Measurements from ENCODE around the gene KDM4C. TPM values are rescaled to one million over a fixed set of nuclear protein-coding genes. Genes with fewer than 3 reads are reported as not detected.
A peak's percentile ranks its signal among the peaks of the same experiment; 100 is the strongest.

KDM4C gene
- total and polyA plus RNA-seq, 2 of the 13 experiments (the other 11 are each of a cell fraction or from before 2014, with no cell fraction given) = 19.4 to 23.6 TPM

DNA sequence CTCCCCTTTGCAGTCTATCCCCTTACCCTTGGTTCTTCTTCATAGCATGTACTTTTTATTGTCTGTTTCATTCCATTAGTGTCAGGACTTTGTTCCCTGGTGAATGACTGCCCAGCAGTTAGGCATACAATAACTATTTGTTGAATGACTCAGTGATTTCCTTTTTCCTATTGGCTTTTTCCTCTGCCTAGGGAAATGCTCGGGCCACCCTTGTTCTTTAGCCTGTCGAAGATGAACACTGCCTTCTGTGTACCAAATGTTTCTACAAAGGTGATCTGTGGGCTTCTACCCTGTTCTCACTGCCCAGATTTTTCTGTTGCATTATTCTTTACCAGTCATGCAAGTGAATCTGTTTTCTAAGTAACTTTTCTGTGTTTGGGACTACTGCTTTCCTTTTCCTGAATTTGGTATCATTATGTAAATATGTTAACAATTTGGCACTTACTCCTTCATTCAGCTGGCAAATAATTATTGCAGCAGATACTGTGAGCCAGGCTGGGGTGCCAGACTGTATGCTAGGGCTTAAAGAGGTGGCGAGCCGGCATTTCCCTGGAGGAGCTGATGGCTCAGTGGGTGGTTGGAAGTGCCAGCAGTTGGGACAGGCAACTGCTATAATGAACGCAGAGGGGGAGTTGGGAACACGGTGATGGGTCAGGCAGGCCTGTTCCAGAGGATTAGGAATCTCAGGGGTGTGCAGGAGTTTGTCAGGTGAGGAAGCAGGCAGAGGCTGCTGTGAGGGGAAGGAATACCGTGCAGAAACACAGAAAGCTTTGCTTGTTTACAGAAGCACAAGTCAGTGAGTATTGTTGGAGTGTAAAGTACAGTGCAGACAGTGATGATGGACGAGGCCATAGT is 30.6 kb downstream of the KDM4C start (continued):
- TF ChIP-seq, protein P1, sequence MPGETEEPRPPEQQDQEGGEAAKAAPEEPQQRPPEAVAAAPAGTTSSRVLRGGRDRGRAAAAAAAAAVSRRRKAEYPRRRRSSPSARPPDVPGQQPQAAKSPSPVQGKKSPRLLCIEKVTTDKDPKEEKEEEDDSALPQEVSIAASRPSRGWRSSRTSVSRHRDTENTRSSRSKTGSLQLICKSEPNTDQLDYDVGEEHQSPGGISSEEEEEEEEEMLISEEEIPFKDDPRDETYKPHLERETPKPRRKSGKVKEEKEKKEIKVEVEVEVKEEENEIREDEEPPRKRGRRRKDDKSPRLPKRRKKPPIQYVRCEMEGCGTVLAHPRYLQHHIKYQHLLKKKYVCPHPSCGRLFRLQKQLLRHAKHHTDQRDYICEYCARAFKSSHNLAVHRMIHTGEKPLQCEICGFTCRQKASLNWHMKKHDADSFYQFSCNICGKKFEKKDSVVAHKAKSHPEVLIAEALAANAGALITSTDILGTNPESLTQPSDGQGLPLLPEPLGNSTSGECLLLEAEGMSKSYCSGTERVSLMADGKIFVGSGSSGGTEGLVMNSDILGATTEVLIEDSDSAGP (CRISPR knock-in tag; IDR thresholded peaks at IDR 0.05; ENCODE audit: borderline replicate concordance) = no peak; the same call in 1 of the 2 replicates
- no peak for TF ChIP-seq HMGA1 (CRISPR knock-in tag; conservative IDR thresholded peaks at IDR 0.05)
- peak; percentile 75 for TF ChIP-seq SAP130 (CRISPR knock-in tag; IDR thresholded peaks at IDR 0.05; ENCODE audit: low read depth)
- no peak for TF ChIP-seq CAMTA2 (CRISPR knock-in tag; IDR thresholded peaks at IDR 0.05; ENCODE audit: borderline replicate concordance)
- no peak; the same call in 1 of the 2 replicates for TF ChIP-seq ZNF451 (CRISPR knock-in tag; IDR thresholded peaks at IDR 0.05)
- no peak for TF ChIP-seq SMAD3 (CRISPR knock-in tag; IDR thresholded peaks at IDR 0.05)
- TF ChIP-seq, protein P2, sequence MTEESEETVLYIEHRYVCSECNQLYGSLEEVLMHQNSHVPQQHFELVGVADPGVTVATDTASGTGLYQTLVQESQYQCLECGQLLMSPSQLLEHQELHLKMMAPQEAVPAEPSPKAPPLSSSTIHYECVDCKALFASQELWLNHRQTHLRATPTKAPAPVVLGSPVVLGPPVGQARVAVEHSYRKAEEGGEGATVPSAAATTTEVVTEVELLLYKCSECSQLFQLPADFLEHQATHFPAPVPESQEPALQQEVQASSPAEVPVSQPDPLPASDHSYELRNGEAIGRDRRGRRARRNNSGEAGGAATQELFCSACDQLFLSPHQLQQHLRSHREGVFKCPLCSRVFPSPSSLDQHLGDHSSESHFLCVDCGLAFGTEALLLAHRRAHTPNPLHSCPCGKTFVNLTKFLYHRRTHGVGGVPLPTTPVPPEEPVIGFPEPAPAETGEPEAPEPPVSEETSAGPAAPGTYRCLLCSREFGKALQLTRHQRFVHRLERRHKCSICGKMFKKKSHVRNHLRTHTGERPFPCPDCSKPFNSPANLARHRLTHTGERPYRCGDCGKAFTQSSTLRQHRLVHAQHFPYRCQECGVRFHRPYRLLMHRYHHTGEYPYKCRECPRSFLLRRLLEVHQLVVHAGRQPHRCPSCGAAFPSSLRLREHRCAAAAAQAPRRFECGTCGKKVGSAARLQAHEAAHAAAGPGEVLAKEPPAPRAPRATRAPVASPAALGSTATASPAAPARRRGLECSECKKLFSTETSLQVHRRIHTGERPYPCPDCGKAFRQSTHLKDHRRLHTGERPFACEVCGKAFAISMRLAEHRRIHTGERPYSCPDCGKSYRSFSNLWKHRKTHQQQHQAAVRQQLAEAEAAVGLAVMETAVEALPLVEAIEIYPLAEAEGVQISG (CRISPR knock-in tag; IDR thresholded peaks at IDR 0.05) = no peak
- TF ChIP-seq, protein P3, sequence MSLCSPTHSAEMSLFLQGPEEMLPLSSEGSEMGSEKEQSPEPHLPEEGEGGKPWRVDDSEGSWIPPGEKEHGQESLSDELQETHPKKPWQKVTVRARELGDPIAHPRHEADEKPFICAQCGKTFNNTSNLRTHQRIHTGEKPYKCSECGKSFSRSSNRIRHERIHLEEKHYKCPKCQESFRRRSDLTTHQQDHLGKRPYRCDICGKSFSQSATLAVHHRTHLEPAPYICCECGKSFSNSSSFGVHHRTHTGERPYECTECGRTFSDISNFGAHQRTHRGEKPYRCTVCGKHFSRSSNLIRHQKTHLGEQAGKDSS (CRISPR knock-in tag; IDR thresholded peaks at IDR 0.05; ENCODE audit: borderline replicate concordance, low read depth) = no peak
- TF ChIP-seq, protein P4, sequence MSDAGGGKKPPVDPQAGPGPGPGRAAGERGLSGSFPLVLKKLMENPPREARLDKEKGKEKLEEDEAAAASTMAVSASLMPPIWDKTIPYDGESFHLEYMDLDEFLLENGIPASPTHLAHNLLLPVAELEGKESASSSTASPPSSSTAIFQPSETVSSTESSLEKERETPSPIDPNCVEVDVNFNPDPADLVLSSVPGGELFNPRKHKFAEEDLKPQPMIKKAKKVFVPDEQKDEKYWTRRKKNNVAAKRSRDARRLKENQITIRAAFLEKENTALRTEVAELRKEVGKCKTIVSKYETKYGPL (CRISPR knock-in tag; IDR thresholded peaks at IDR 0.05) = no peak
- TF ChIP-seq CCDC6 (CRISPR knock-in tag; IDR thresholded peaks at IDR 0.05) = peak; percentile 9; the same call in 1 of the 2 replicates
- no peak for TF ChIP-seq STAG1 (CRISPR knock-in tag; IDR thresholded peaks at IDR 0.05)
- TF ChIP-seq, protein P5, sequence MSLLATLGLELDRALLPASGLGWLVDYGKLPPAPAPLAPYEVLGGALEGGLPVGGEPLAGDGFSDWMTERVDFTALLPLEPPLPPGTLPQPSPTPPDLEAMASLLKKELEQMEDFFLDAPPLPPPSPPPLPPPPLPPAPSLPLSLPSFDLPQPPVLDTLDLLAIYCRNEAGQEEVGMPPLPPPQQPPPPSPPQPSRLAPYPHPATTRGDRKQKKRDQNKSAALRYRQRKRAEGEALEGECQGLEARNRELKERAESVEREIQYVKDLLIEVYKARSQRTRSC (CRISPR knock-in tag; IDR thresholded peaks at IDR 0.05; ENCODE audit: low read depth) = peak; percentile 49; the same call in 1 of the 2 replicates
- no peak for TF ChIP-seq CBX5 (CRISPR knock-in tag; IDR thresholded peaks at IDR 0.05; ENCODE audit: borderline replicate concordance)
- no peak for TF ChIP-seq MAZ (IDR thresholded peaks at IDR 0.05; ENCODE audit: borderline replicate concordance, low read depth, low read length)
- TF ChIP-seq MAZ (CRISPR knock-in tag; IDR thresholded peaks at IDR 0.05; ENCODE audit: low read depth) = peak; percentile 54
- TF ChIP-seq, protein P6, sequence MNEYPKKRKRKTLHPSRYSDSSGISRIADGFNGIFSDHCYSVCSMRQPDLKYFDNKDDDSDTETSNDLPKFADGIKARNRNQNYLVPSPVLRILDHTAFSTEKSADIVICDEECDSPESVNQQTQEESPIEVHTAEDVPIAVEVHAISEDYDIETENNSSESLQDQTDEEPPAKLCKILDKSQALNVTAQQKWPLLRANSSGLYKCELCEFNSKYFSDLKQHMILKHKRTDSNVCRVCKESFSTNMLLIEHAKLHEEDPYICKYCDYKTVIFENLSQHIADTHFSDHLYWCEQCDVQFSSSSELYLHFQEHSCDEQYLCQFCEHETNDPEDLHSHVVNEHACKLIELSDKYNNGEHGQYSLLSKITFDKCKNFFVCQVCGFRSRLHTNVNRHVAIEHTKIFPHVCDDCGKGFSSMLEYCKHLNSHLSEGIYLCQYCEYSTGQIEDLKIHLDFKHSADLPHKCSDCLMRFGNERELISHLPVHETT (CRISPR knock-in tag; conservative IDR thresholded peaks at IDR 0.05) = no peak
- TF ChIP-seq, protein P7, sequence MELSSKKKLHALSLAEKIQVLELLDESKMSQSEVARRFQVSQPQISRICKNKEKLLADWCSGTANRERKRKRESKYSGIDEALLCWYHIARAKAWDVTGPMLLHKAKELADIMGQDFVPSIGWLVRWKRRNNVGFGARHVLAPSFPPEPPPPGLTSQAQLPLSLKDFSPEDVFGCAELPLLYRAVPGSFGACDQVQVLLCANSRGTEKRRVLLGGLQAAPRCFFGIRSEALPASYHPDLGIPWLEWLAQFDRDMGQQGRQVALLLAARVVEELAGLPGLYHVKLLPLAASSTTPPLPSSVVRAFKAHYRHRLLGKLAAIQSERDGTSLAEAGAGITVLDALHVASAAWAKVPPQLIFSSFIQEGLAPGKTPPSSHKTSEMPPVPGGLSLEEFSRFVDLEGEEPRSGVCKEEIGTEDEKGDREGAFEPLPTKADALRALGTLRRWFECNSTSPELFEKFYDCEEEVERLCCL (CRISPR knock-in tag; IDR thresholded peaks at IDR 0.05; ENCODE audit: borderline replicate concordance) = no peak
- no peak for TF ChIP-seq MATR3 (CRISPR knock-in tag; IDR thresholded peaks at IDR 0.05)
- TF ChIP-seq ZNF326 (CRISPR knock-in tag; IDR thresholded peaks at IDR 0.05; ENCODE audit: borderline replicate concordance) = no peak
